OCI-LY3 (cell line): ENCODE measurements around the gene CD6.

Source experiments
- EZH2phosphoT487 ChIP-seq: fragments of 200-600 bp; shearing (Covaris generic); IDR thresholded peaks from 2 replicates; pipeline ENCODE4 v1.6.1; 2018; ENCODE audit warnings: antibody characterized with exemption, mixed run types, low read depth
- TF ChIP-seq, protein P1 (sequence below): fragments of 200-600, 300-600 bp; sonication (generic); IDR thresholded peaks from 2 replicates; pipeline ENCODE4 v1.5.1; 2014; ENCODE audit warnings: antibody characterized with exemption, low read length, low read depth

DNA sequence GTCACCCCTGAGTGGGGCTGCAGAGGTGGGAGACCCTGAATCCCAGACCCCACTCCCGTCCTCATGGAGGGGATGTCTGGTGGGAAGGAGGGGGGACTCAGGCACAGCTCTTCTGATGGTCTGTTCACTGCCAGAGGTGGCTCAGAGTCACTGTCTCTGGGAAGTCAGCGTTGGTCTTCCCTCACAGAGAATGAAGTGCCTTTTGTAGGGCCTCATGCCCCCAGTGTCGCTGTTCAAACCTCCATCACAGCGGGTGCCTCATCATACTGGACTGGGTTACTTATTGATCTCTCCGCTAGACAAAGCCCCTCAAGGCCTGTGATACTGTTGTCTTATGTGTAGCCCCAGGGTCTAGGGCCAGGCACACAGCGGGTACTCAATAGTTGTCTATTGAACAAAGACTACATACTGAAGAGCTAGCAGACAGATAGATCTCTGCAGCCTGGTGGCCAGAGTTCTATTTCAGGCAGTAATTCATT is 41.3 kb downstream of the CD6 start:
- TF ChIP-seq, protein P1, sequence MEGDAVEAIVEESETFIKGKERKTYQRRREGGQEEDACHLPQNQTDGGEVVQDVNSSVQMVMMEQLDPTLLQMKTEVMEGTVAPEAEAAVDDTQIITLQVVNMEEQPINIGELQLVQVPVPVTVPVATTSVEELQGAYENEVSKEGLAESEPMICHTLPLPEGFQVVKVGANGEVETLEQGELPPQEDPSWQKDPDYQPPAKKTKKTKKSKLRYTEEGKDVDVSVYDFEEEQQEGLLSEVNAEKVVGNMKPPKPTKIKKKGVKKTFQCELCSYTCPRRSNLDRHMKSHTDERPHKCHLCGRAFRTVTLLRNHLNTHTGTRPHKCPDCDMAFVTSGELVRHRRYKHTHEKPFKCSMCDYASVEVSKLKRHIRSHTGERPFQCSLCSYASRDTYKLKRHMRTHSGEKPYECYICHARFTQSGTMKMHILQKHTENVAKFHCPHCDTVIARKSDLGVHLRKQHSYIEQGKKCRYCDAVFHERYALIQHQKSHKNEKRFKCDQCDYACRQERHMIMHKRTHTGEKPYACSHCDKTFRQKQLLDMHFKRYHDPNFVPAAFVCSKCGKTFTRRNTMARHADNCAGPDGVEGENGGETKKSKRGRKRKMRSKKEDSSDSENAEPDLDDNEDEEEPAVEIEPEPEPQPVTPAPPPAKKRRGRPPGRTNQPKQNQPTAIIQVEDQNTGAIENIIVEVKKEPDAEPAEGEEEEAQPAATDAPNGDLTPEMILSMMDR: no peak
- no peak for TF ChIP-seq EZH2phosphoT487
